HG03342 (cell line): Measurements from ENCODE around the gene ATP5PF.
"Not testable (repeated sequence)": the region's sequence is repeated elsewhere in the genome, so short reads cannot be mapped to it uniquely, and the experiment has no call there.

Experiments used
- ATAC-seq: cut with Tn5 transposase; IDR thresholded peaks from one replicate; pipeline ENCODE4 v1.9.1; 2021; ENCODE audit warnings: mild to moderate bottlenecking, moderate library complexity; ENCODE audit not compliant: unreplicated experiment

Gene ATP5PF, protein sequence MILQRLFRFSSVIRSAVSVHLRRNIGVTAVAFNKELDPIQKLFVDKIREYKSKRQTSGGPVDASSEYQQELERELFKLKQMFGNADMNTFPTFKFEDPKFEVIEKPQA

DNA sequence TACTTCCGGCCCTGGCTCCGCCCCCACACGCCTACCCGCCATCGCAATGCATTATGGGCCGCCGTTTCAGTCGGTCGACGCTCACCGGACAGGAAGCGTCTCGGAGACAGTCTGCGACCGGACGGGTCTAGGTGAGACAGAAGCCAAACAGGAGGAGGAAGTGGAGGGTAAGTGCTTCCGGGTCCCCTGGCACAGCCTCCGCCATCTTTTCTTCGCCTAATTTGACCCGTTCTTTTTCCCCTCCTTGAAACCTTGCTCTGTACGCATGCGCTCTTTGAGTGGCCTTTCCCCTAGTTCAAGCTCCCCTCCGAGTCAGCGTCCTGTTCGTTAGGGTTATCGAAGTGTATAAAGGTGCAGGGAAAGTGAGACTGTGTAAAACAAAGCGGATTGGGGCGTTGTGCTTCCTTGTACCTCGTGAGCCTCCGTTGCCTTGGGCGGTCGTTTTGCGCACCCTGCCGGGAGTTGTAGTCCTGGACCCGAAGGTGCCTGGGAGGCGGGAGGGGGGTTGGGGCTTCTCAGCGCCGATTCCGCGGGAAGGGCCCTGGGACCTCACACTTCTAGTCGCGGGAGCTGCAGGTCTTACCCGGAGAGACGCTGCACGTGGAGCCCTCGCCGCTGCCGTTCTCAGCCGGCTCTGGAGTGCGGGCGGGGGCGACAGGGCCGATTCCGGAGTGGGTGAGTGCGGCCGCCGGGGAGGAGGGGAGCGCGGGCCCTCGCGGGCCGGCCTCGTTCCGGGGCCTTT lies at the start of gene ATP5PF, which contains the start of gene GABPA:
ATP5PF (minus strand) TSS at position 1 of the 742 bp plus-strand sequence. CDS start 5,110 bp downstream, outside the sequence.
GABPA (plus strand) TSS at position 69 of the 742 bp plus-strand sequence. CDS start 6,627 bp downstream, outside the sequence.
- ATAC-seq, result peak; percentile 90

DNA sequence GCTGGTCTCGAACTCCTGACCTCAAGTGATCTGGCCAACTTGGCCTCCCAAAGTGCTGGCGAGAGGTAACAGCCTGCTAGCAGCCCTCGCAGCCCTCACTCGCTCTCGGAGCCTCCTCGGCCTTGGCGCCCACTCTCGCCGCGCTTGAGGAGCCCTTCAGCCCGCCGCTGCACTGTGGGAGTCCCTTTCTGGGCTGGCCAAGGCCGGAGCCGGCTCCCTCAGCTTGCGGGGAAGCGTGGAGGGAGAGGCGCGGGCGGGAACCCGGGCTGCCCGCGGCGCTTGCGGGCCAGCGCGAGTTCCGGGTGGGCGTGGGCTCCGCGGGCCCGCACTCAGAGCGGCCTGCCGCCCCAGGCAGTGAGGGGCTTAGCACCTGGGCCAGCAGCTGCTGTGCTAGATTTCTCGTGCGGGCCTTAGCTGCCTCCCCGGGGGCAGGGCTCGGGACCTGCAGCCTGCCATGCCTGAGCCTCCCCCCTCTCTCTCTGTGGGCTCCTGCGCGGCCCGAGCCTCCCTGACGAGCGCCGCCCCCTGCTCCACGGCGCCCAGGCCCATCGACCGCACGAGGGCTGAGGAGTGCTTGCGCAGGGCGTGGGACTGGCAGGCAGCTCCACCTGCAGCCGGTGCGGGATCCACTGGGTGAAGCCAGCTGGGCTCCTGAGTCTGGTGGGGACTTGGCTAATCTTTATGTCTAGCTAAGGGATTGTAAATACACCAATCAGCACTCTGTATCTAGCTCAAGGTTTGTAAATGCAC lies 43.6 kb upstream of the ATP5PF start:
- ATAC-seq, result not testable (repeated sequence)

DNA sequence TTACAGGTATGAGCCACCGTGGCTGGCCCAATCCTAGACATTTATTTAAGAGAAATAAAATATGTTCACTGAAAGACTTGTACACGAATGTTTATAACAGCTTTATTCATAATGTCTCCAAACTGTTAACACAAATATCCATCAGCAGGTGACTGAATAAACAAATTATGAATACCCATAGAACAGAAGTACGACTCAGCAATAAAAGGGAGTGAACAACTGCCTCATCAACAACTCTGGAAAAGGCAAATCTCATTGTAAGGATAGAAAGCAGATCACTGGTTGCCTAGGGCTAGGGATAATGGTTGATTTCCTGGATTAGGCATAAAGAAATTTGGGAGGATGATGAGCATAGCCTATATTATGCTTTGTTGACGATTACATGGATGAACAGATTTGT lies 41.7 kb upstream of the ATP5PF start:
- no peak for ATAC-seq

DNA sequence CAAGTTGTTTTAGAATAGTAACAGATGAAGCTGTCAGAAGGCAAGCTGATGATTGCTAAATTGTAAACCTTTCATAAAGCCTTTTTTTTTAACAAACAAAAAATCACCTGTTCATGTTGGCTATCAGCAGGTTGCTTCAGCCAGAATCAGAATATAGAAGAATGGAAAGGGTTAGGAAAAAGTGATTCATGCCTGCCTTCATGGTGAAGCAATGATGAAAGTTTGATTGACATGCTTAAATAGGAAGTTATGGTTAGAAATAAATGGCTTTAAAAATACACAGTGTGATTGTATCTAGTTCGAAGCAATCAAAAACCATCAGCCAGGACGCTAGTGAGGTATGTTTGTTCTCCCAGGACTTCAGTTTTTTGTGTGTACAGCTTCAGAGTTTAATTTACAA lies 38.0 kb upstream of the ATP5PF start:
- no peak for ATAC-seq

DNA sequence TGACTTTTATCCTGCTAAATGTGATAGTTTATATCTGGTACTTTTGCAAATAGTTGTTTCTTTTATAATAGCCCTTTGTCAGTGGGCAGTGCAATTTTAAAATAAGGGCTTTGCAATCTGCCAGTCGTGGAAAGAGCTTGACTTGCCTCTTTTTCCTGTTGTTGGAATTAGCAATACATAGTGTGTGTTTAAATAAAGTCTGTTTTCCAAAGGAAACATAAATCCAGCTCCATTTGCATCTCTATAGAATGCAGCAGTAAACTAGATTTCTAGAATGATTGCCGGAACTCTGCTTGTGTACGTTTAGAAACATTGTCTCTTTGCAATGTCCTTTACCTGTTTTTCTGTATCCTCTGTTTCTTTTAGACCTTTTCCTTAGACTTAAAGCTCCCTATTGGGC lies 33.2 kb upstream of the ATP5PF start:
- ATAC-seq, result no peak

DNA sequence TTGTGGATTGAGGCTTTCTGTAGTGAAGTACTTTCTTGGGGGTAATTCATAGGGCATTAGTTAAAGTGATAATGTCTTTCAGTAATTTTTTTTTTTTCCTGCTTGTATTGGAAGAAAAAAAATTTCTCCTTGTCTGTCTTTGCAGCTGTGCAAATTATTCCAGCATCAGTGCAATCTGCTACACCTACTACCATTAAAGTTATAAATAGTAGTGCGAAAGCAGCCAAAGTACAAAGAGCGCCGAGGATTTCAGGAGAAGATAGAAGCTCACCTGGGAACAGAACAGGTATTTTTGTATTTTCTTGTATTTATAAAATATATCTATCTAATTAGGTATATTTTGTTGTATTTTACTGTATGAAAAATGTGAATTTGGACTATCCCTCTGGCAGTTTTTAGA lies 29.4 kb upstream of the ATP5PF start:
- no peak for ATAC-seq

DNA sequence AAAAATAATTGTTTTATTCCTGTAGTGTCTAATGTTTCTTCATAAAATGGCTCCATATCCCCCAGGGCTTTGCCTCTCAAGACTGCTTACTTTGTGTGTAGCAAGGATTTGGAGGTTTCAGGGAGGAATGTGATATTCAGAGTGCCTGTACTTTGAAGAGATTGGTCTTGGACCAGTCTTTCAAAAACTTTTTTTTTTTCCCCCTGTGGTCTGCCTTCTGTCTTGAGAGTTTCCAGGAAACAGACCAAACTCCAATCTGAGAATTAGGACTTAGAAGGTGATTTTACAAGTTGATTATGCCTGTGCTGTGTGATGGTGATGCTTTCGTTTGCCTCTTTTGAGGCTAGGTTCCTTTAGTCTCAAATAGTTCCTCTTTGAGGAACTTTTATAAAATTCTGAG lies 26.0 kb upstream of the ATP5PF start:
- no peak for ATAC-seq

DNA sequence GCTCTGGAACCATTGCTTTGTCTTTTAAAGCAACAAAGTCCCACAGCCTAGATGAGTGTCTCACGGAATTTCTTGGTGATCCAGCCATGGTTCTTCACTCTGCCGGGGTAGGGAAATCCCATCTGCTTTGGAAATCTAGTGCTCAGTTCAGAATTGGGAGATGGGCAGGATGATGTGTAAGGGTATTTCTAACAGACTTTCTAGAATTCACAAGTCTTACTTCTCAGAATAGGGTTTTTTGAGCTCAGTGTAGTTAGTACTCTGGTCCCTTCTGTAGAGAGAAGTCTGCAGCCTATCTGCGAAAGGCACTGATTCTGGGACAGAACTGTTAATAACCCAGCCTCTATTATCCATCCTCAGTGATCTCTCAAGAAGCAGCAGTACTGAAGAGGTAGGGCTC lies 25.4 kb upstream of the ATP5PF start:
- ATAC-seq, result no peak

DNA sequence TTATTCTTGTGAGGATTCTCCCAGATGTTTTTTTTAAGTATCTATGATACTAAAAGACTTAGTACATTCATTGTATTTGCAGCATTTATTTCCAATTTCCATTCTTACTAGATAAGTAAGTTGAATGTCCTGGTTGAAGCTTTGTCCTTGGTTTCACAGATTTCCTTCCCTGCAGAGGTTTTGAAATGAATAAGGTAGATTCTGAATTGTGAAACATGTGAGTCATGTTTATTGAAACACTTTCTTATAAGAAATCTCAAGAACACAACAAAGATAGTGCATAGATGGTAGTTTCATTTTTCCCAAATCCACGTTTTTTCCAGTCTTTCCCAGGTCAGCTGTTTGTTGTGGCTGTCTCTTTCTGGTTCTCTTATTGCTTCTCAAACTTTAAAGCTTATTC lies 24.9 kb upstream of the ATP5PF start:
- no peak for ATAC-seq

DNA sequence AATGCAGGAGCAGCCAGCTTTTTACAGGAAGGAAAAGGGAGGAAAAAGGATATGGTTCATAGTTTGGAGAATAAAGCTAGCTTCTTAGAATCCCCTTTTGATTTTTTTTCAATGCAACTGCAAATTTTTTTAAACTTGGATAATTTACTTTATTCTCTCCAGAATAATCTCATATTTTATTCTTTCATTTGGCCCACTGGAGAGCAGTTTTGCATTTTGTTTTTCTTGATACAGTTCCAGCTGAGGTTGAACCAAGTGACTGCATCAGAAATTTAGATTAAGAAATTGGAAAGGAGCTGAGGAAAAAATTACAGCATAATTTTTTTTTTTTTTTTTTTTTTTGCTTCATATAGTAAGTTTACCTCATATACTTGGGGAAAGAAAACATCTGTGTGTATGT lies 22.8 kb upstream of the ATP5PF start:
- no peak for ATAC-seq

DNA sequence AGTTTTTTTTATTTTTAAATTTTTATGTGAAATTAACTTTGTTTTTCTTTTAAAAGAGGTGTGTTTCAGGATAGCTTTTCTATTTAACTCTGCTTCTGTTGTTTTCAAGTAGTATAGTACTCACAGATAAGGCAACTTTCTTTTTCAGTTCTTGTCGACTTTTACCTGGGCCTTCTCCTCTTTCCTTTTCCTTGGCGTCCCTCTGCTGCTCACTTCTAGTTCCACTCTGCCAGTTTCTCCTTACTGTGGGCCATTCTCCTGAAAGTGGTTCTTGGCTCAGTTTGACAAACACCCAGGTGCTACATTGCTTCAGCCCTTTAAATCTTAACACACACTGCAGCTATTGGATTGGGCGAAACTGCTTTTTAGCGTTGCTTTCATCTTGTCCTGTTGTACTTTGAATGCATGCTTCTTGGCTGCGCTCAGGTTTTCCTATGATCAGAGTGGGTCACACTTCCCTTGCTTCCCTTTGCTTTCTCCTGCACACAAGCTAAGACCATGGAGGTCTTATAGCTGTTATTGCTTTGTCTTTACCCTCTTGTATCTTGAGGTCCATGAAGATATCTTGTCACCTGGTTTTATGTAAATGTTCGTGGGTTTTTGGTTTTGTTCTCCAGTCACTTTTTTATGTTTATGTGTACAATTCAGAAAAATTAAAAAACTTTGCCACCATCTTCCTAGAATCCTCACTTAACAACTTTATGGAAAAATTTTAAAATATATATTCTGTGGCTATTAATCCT lies 21.7 kb upstream of the ATP5PF start:
- no peak for ATAC-seq

DNA sequence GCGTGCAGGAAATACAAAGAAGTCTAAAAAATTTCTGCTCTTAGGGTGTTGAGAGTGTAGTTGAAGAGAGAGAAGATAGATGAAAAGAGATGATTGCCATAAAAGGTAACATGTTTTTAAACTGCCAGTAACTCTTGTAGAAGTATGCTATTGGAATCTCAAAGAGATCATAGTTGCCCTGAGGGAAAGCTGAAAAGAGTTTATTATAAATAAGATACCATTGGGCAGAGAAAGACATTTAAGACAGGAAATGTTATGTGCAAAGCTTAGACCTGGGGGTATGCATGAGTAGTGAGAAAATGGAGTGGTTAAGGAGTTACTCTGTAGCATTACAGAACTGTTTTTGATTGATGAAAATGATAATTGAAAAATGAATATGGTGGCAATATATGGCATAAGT lies 17.7 kb upstream of the ATP5PF start:
- no peak for ATAC-seq

DNA sequence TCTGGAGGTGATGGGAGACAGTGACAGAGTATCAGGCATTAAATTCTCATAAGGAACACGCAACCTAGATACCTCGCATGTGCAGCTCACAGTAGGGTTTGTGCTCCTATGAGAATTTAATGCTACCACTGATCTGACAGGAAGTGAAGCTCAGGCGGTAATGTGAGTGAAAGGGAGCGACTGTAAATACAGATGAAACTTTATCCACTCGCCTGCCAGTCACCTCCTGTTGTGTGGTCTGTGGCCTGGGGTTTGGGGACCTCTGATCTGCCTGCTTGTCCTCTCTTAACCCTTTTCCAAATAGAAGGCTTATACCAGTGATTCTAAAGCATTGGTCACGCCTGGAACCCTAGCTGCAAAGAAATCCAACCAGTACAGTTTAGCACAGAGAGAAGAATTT lies 15.4 kb upstream of the ATP5PF start:
- ATAC-seq, result no peak

DNA sequence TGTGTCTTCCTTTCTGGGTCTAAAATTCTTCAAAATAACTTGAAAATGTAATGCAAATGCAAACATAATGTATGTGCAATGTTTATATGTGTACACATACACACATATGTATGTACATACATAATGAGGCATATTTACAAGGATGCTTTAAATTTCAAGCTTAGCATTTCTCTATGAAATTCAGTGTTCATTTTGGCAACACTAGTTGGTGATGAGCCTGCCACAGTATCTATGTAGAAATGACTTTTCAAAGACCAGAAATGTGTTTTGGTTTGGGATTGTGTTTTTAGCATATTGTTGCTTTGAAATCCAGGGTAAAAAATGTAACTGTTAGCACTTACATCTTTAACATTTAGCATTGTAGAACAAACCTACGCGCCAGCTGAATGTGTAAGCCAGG lies 10.2 kb upstream of the ATP5PF start:
- no peak for ATAC-seq

DNA sequence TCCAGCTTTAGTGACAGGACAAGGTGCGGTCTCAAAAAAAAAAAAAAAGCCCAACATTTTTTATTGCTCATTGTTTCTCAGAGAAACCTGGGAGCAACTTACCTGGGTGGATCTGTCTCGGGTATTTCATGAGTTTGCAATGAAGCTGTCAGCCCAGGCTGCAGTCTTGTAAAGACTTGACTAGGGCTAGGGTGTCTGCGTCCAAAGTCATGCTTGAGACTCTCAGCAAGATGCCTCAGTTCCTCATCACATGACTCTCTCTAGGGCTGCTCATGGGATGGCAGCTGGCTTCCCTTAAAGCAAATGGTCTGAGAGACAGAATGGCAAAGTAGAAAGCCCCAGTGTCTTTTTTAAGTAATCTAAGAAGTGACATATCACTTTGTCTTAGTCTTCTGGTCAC lies 8.2 kb upstream of the ATP5PF start:
- no peak for ATAC-seq

DNA sequence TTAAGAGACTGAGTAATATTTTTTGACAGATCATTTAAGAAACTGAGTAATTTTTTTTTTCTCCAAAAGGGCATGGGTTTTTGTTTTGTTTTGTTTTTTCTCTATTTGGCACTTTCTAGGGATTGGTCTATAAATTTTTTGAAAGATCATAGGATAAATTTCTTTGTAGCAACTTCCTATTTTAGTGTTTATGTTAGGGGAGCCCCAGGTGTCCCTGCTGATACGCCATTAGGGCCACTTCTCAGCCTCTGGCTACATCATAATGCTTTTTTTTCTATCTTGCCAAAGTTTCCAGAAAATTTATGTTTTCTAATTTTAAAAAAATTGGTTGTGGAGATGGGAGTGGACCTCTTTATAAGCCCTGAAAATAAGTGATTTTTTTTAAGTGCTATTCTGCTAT lies 2.7 kb upstream of the ATP5PF start:
- no peak for ATAC-seq

DNA sequence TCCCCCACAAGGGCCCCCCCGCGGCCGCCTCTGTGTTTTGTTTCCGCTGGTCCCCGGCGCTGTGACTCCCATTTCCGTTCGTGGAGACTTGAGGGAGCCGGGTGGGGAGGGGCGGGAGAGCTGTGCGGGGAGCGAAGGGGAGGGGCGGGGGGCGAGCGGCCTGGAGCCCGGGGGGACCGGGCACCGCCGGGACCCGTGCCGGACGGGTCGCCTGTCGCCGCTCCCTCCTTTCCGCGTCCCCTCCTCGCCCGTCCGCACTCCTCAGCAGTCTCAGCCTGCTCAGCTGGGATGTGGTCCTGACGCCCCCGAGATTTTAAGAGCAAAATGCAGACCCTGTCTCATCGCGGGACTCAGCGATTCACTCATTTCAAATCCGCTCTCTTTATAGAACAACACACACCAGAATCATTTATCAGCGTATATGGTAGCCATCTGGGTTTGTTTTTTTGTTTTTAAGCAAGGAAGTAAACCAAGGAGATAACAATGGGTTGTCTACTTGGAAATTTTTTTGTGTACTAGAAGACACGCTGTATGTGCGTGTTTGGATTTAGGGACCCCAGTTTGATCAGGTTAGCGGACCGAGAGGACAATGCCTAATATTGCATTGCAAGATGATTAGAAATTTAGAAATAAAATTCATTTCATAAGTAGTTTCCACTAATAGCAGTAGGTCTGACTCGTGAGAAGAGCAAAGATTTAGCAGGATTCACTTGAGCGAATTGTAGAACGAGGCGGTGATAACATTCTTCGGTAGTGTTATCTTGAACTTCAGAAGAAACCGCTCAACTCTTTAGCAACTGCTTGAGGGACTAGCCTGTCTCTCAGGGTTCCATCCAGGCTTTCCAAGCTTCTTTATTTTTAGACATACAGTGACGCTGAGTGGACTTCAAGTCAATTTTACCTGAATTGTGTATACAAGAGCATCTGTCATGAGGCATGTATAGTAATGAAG lies 1.2 kb upstream of the ATP5PF start:
- ATAC-seq, result peak; percentile 5

DNA sequence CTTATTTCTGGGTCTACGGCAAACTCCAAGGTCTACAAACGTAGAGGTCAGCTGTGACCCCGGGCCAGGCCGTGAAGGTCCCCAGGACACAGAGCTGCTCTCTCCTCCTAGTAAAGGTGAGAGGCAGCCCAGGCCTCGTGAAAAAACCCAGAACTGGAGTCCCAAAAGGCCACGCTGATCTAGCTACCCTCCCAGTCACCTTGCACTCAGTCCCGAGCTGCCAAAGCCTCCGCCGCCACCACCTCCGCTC lies 125 bp downstream of the ATP5PF start:
- peak; percentile 0 for ATAC-seq

DNA sequence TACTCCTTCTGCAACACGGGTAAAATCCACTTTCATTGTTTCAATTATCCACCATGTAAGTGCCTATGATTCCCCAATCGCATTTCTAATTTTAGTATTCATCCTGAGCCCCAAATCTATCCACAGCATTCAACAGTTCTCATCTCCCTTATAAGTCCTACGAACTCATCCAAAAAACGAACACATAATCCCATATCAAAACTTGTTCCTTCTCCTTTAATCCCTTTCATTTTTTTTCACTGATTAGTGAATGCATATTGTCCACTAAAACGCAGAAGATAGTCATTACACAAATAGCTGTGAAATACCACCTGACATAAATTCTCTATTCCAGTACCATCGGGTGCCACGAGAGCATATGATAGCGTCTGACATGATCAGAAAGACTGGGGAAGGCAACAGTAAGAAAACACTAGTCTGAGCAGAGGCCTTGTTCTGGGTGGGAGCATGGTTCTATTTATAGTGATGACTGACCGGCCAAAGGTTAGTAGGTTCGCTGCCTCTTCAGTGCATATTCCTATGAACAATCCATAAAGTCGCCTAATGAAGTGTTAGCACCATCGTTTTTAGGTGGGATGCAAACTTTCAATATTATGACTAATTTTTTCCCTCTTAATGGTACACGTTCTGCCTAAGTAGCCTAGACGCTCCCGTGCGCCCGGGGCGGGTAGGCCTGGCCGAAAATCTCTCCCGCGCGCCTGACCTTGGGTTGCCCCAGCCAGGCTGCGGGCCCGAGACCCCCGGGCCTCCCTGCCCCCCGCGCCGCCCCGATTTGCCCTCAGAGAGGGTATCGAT lies 648 bp downstream of the ATP5PF start:
- ATAC-seq, result peak; percentile 6
